HG03108 (cell line): ENCODE results near the gene MEIG1.
"Not testable (repeated sequence)": the region's sequence is repeated elsewhere in the genome, so short reads cannot be mapped to it uniquely, and the experiment has no call there.

Source experiments
- ATAC-seq: cut with Tn5 transposase; IDR thresholded peaks from one replicate; pipeline ENCODE4 v1.9.1; 2021; ENCODE audit warnings: moderate library complexity; ENCODE audit not compliant: unreplicated experiment

The MEIG1 gene

GRCh38 chr10:14959221-14960057 is at the start of gene MEIG1:
Gene MEIG1, plus strand, starts transcription at chr10:14959388. Its CDS starts 7,081 bp downstream, at chr10:14966469.
- peak; percentile 68 for ATAC-seq

- no peak for ATAC-seq
Measured at GRCh38 chr10:14910953-14911352, 48.2 kb upstream of the MEIG1 start.

- ATAC-seq = no peak
Measured at GRCh38 chr10:14911801-14912200, 47.4 kb upstream of the MEIG1 start.

- no peak for ATAC-seq
Measured at GRCh38 chr10:14916600-14916999, 42.6 kb upstream of the MEIG1 start.

- ATAC-seq = no peak
Measured at GRCh38 chr10:14917827-14918226, 41.4 kb upstream of the MEIG1 start.

- ATAC-seq = no peak
Measured at GRCh38 chr10:14918964-14919363, 40.2 kb upstream of the MEIG1 start.

GRCh38 chr10:14924013-14924412 is 35.2 kb upstream of the MEIG1 start:
- no peak for ATAC-seq

- ATAC-seq = no peak
Measured at GRCh38 chr10:14925268-14925667, 33.9 kb upstream of the MEIG1 start.

GRCh38 chr10:14926061-14926470 is 33.1 kb upstream of the MEIG1 start:
- peak; percentile 15 for ATAC-seq

- peak; percentile 89 for ATAC-seq
Measured at GRCh38 chr10:14926722-14927416, 32.3 kb upstream of the MEIG1 start.

GRCh38 chr10:14930610-14931009 is 28.6 kb upstream of the MEIG1 start:
- ATAC-seq = no peak

- no peak for ATAC-seq
Measured at GRCh38 chr10:14936584-14936983, 22.6 kb upstream of the MEIG1 start.

GRCh38 chr10:14938971-14939370 is 20.2 kb upstream of the MEIG1 start:
- not testable (repeated sequence) for ATAC-seq

- ATAC-seq = peak; percentile 83
Measured at GRCh38 chr10:14942147-14942949, 16.8 kb upstream of the MEIG1 start.

GRCh38 chr10:14942950-14943338 is 16.2 kb upstream of the MEIG1 start:
- ATAC-seq = not testable (repeated sequence)

- ATAC-seq = no peak
Measured at GRCh38 chr10:14945108-14945507, 14.1 kb upstream of the MEIG1 start.

GRCh38 chr10:14947268-14947667 is 11.9 kb upstream of the MEIG1 start:
- ATAC-seq = no peak

GRCh38 chr10:14949291-14949690 is 9.9 kb upstream of the MEIG1 start:
- ATAC-seq = no peak

GRCh38 chr10:14952851-14953423 is 6.3 kb upstream of the MEIG1 start:
- no peak for ATAC-seq

- ATAC-seq = peak; percentile 28
Measured at GRCh38 chr10:14953424-14954000, 5.7 kb upstream of the MEIG1 start.
